K562 (cell line): Measurements from ENCODE around the gene C12orf43. TPM values are rescaled to one million over a fixed set of nuclear protein-coding genes. Genes with fewer than 3 reads are reported as not detected.

Experiments
- ATAC-seq: fragments of 200-7000 bp; cut with Tn5 transposase; 3 replicates; pipeline ENCODE4 v1.9.1; 2020; ENCODE audit warnings: moderate library complexity
- BruUV-seq: library from RNA; stranded (reverse); fragments of 400-500 nt; replicated peaks from 2 replicates; lab custom pipeline; 2021; lab: Mats Ljungman, UMichigan
- CTCF ChIA-PET: fragments of 300-600 bp; formaldehyde crosslinking; extraction: SDS; loops from one replicate; lab custom pipeline; 2021; ENCODE audit warnings: low intra/inter-chr PET ratio; lab: Yijun Ruan, JAX
- POLR2A ChIA-PET: fragments of 300-600, 350-650 bp; sonication (Branson Sonifier 250); formaldehyde crosslinking; extraction: SDS; loops from one replicate; lab custom pipeline; 2021; ENCODE audit warnings: antibody characterized with exemption, inconsistent platforms; lab: Yijun Ruan, JAX
- DNase-seq, 4 experiments: peaks; one replicate each; pipeline versions ENCODE4 v3.0.0 to v3.0.0-alpha.2; 2011 to 2018; ENCODE audit warnings: low spot score in 3 of 4, mixed read lengths in 3 of 4; ENCODE audit errors: extremely low read depth in 1 of 4
- FAIRE-seq: peaks from 2 replicates; lab custom pipeline; 2011; peaks lifted over from hg19 to GRCh38; lab: Jason Lieb, UNC
- H2AFZ ChIP-seq: 2 replicates; pipeline ENCODE4 v1.6.0; 2011; ENCODE audit warnings: low read depth, low read length, control low read depth, inconsistent platforms
- H3K27ac ChIP-seq: fragments of 200-600 bp; 3 replicates; pipeline ENCODE4 v1.8.0; 2011; ENCODE audit warnings: low read depth, mild to moderate bottlenecking, control low read depth, inconsistent platforms, low read length, moderate library complexity, mixed read lengths; ENCODE audit errors: extremely low read depth
- H3K27me3 ChIP-seq, 2 experiments: fragments of 300-600 bp in 1 of 2; 2 replicates in 1 of 2; 3 replicates in 1 of 2; pipeline versions ENCODE4 v1.6.0 to v1.8.0; 2011; ENCODE audit warnings: inconsistent platforms in 2 of 2, low read length in 2 of 2, mild to moderate bottlenecking in 1 of 2, mixed read lengths in 1 of 2, moderate library complexity in 1 of 2; ENCODE audit not compliant: control insufficient read depth in 2 of 2, insufficient read depth in 2 of 2
- H3K36me3 ChIP-seq: fragments of 300-600 bp; 3 replicates; pipeline ENCODE4 v1.8.0; 2011; ENCODE audit warnings: mild to moderate bottlenecking, low read length, inconsistent platforms; ENCODE audit not compliant: control insufficient read depth, insufficient read depth
- H3K4me1 ChIP-seq, 2 experiments: fragments of 200-600 bp in 1 of 2; replicated peaks in 1 of 2; 2 replicates in 1 of 2; 3 replicates in 1 of 2; pipeline versions ENCODE4 v1.5.1 to v1.8.0; 2011; ENCODE audit warnings: inconsistent platforms in 2 of 2, low read length in 2 of 2, mild to moderate bottlenecking in 1 of 2, mixed read lengths in 1 of 2, moderate library complexity in 1 of 2; ENCODE audit not compliant: control insufficient read depth in 2 of 2, insufficient read depth in 2 of 2
- H3K4me2 ChIP-seq: 2 replicates; pipeline ENCODE4 v1.6.1; 2011; ENCODE audit warnings: low read length, control low read depth, inconsistent platforms, mixed read lengths; ENCODE audit not compliant: insufficient read depth
- H3K4me3 ChIP-seq: fragments of 200-600 bp; sonication (generic), shearing (Covaris generic); 2 replicates; pipeline ENCODE4 v1.5.1; 2016; ENCODE audit warnings: control low read depth, inconsistent platforms
- H3K79me2 ChIP-seq: fragments of 200-600 bp; 3 replicates; pipeline ENCODE4 v1.8.0; 2011; ENCODE audit warnings: low read length, inconsistent platforms; ENCODE audit not compliant: control insufficient read depth, insufficient read depth
- H3K9ac ChIP-seq, 2 experiments: 2 replicates each; pipeline versions ENCODE4 v1.6.0 to v1.6.1; 2011; ENCODE audit warnings: low read depth in 2 of 2, low read length in 2 of 2, control low read depth in 1 of 2, inconsistent platforms in 1 of 2, mild to moderate bottlenecking in 1 of 2, mixed read lengths in 1 of 2; ENCODE audit not compliant: insufficient read depth in 1 of 2
- H3K9me1 ChIP-seq: one replicate; pipeline ENCODE4 v1.6.0; 2011; ENCODE audit warnings: inconsistent platforms, mild to moderate bottlenecking, low read length, moderate library complexity; ENCODE audit not compliant: control insufficient read depth, insufficient read depth
- H3K9me3 ChIP-seq: replicated peaks from 2 replicates; pipeline ENCODE4 v1.5.1; 2011; ENCODE audit warnings: low read depth, low read length, inconsistent platforms; ENCODE audit not compliant: control insufficient read depth, insufficient read depth
- H4K20me1 ChIP-seq: replicated peaks from 2 replicates; pipeline ENCODE4 v1.6.1; 2011; ENCODE audit warnings: low read length, inconsistent platforms, mixed read lengths; ENCODE audit not compliant: control insufficient read depth, insufficient read depth
- BRD4 ChIP-seq: fragments of 200-600 bp; sonication (generic); IDR thresholded peaks from 2 replicates; pipeline ENCODE4 v1.6.1; 2017; ENCODE audit warnings: inconsistent platforms
- GABPB2 ChIP-seq: fragments of 250-450 bp; sonication (Bioruptor Pico); conservative IDR thresholded peaks from 2 replicates; pipeline ENCODE4 v1.5.1; 2021; ENCODE audit warnings: mild to moderate bottlenecking
- RNF2 ChIP-seq: sonication (generic); IDR thresholded peaks from 2 replicates; pipeline ENCODE4 v1.6.1; 2016
- SP2 ChIP-seq: IDR thresholded peaks from 2 replicates; pipeline ENCODE4 v1.6.1; 2011; ENCODE audit warnings: mild to moderate bottlenecking, low read depth, low read length, moderate library complexity; ENCODE audit not compliant: poor library complexity, severe bottlenecking; ENCODE audit errors: extremely low read depth
- SPI1 ChIP-seq: IDR thresholded peaks from 2 replicates; pipeline ENCODE4 v1.6.1; 2011; ENCODE audit warnings: low read depth, low read length, control low read depth, borderline replicate concordance
- ZBED1 ChIP-seq: IDR thresholded peaks from 2 replicates; pipeline ENCODE4 v1.6.1; 2014
- ZC3H8 ChIP-seq: fragments of 450-650 bp; IDR thresholded peaks from 2 replicates; pipeline ENCODE4 v1.6.1; 2017
- ZFP36 ChIP-seq: fragments of 150-350 bp; IDR thresholded peaks from 2 replicates; pipeline ENCODE4 v1.6.1; 2018; ENCODE audit warnings: low read length, low read depth; ENCODE audit not compliant: partially characterized antibody
- ZNF174 ChIP-seq: fragments of 250-450 bp; sonication (Bioruptor Pico); IDR thresholded peaks from 2 replicates; pipeline ENCODE4 v1.4.0; 2020; ENCODE audit warnings: mild to moderate bottlenecking
- ZNF79 ChIP-seq: fragments of 250-450 bp; sonication (Bioruptor Pico); IDR thresholded peaks from 2 replicates; pipeline ENCODE4 v1.4.0; 2020; ENCODE audit warnings: low read depth, mild to moderate bottlenecking, moderate library complexity
- WGBS: fragments of 100-300 bp; shearing (Covaris generic); methylation state at CpG from one replicate; pipeline ENCODE4 v1.1.6; 2016; ENCODE audit warnings: low coverage, mixed read lengths; ENCODE audit not compliant: insufficient coverage; ENCODE audit errors: missing lambda C conversion rate; 5-methylcytosine and 5-hydroxymethylcytosine counted together
- in situ Hi-C: fragments of 300-500 bp; cut with MboI; formaldehyde crosslinking; loops from 4 replicates; pipeline ENCODE4 v1.15.0; 2018; ENCODE audit warnings: inconsistent platforms, mixed read lengths
- intact Hi-C: fragments of 100-400 bp; cut with micrococcal nuclease; formaldehyde crosslinking; loops from 2 replicates; pipeline ENCODE4 v1.14.2; 2022
- polyA plus RNA-seq, 8 experiments: library from polyadenylated mRNA; depleted of rRNA in 4 of 8; stranded (reverse) in 5 of 8; unstranded in 3 of 8; fragments of >200 nt; fragmentation: Nextera tagmentation in 2 of 8; fragmentation: Illumina TruSeq in 1 of 8; extraction: Ambion mirVana in 2 of 8; extraction: Trizol in 1 of 8; gene quantifications; 2 replicates each; pipeline versions ENCODE4 v1.2.1 to v1.2.3, GENCODE V29; 2011 to 2014; ENCODE audit warnings: inconsistent platforms in 1 of 8, missing spikeins in 1 of 8
- total RNA-seq, 7 experiments: library from RNA; depleted of rRNA in 6 of 7; stranded (reverse); fragments of >200 nt in 6 of 7; fragmentation: Illumina TruSeq in 2 of 7; extraction: Trizol in 2 of 7; gene quantifications; 2 replicates each; pipeline versions ENCODE4 v1.2.1 to v1.2.3, GENCODE V29; 2011 to 2021; ENCODE audit warnings: low replicate concordance in 1 of 7
- TF ChIP-seq, protein P1 (sequence below): fragments of 450-650 bp; conservative IDR thresholded peaks from 2 replicates; pipeline ENCODE4 v1.6.1; 2016; ENCODE audit warnings: missing genetic modification characterization, low read depth, mild to moderate bottlenecking, control low read depth, missing compliant biosample characterization

Gene C12orf43
- total and polyA plus RNA-seq, 9 of the 15 experiments (the other 6 are each of a cell fraction or from before 2014, with no cell fraction given): 4.3 to 22.2 (median 16.8) TPM

DNA sequence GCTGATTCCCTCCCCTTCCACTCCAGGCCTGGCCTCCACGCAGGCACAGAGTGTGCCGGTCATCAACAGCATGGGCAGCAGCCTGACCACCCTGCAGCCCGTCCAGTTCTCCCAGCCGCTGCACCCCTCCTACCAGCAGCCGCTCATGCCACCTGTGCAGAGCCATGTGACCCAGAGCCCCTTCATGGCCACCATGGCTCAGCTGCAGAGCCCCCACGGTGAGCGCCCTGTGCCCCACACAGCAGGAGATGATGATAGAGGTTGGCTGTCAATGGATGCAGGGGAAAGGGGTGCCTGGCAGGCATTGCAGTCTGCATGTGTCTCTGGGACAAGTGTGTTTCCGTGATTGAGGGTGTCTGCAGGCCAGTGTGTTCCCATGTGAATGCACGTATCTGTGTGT is 18.8 kb downstream of the C12orf43 start:
- Histone ChIP-seq H4K20me1 (no peaks in the 10 kb centered on the region; the same call in 1 of the 2 replicates), H3K4me3 (no peak overlapping the region), H3K9me3 (no peaks in the 10 kb centered on the region), H3K9ac (no peak overlapping the region), H3K4me2 (no peak overlapping the region), H3K27ac (no peak overlapping the region), H3K4me1 (peaks cover 0 to 12% of the 10 kb centered on the region in 2 experiments; a peak in 2 of 5 replicates), H3K27me3 (peaks cover 0 to 25% of the 10 kb centered on the region in 2 experiments; a peak in 3 of 5 replicates), H3K36me3 (no peaks in the 10 kb centered on the region), H3K79me2 (no peaks in the 10 kb centered on the region), H2AFZ (no peak overlapping the region), H3K9me1 (no peaks in the 10 kb centered on the region)
- 17% methylated on average over 6 of the region's 9 CpGs for whole genome bisulfite sequencing
- BruUV-seq: no TSS peak
- ATAC-seq (no peak), DNase-seq (no peak), FAIRE-seq (no peak)
- CTCF ChIA-PET: interaction anchor here (0.6 kb wide), 1 partner anchor 52 kb away, joined by 3 read pairs; no protein-coding TSS in a partner anchor
- in situ Hi-C loops (no loop called here), intact Hi-C loops (no loop called here)
- POLR2A ChIA-PET: interaction anchor here (0.6 to 0.7 kb wide), 2 partner anchors 14 to 219 kb away, joined by 3 to 5 read pairs; no protein-coding TSS in a partner anchor
- no peak for TF ChIP-seq SP2
- no peak for TF ChIP-seq ZFP36
- no peak for TF ChIP-seq ZNF174
- TF ChIP-seq ZC3H8: no peak
- no peak for TF ChIP-seq BRD4
- no peak for TF ChIP-seq ZNF79 (CRISPR knock-in tag)
- no peak for TF ChIP-seq ZBED1
- TF ChIP-seq GABPB2 (CRISPR knock-in tag): no peak
- no peak for TF ChIP-seq RNF2
- TF ChIP-seq, protein P1, sequence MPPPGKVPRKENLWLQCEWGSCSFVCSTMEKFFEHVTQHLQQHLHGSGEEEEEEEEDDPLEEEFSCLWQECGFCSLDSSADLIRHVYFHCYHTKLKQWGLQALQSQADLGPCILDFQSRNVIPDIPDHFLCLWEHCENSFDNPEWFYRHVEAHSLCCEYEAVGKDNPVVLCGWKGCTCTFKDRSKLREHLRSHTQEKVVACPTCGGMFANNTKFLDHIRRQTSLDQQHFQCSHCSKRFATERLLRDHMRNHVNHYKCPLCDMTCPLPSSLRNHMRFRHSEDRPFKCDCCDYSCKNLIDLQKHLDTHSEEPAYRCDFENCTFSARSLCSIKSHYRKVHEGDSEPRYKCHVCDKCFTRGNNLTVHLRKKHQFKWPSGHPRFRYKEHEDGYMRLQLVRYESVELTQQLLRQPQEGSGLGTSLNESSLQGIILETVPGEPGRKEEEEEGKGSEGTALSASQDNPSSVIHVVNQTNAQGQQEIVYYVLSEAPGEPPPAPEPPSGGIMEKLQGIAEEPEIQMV (tag): no peak
- TF ChIP-seq SPI1: no peak
